GM12878 (cell line): ENCODE data around the gene ECM1. TPM values are rescaled to one million over a fixed set of nuclear protein-coding genes. Genes with fewer than 3 reads are reported as not detected.

Experiments
- ATAC-seq: fragments of 200-7000 bp; cut with Tn5 transposase; 3 replicates; pipeline ENCODE4 v1.9.1; 2020; ENCODE audit warnings: mild to moderate bottlenecking, moderate library complexity
- BruUV-seq: library from RNA; stranded (reverse); fragments of 400-500 nt; replicated peaks from 2 replicates; lab custom pipeline; 2021; lab: Mats Ljungman, UMichigan
- CTCF ChIA-PET: fragments of 300-600 bp; sonication (Branson Sonifier 250); formaldehyde crosslinking; extraction: SDS; loops from one replicate; lab custom pipeline; 2021; ENCODE audit warnings: inconsistent platforms; lab: Yijun Ruan, JAX
- POLR2A ChIA-PET: fragments of 350-600 bp; formaldehyde crosslinking; extraction: SDS; loops from one replicate; lab custom pipeline; 2021; ENCODE audit warnings: inconsistent platforms; lab: Charles Lee
- RAD21 ChIA-PET: fragments of 300-600 bp; sonication (Branson Sonifier 250); formaldehyde crosslinking; loops from one replicate; lab custom pipeline; 2023; ENCODE audit warnings: antibody characterized with exemption; ENCODE audit not compliant: unreplicated experiment; lab: Charles Lee
- SMC1A ChIA-PET: fragments of 300-600 bp; sonication (Branson Sonifier 250); formaldehyde crosslinking; loops from one replicate; lab custom pipeline; 2023; ENCODE audit not compliant: unreplicated experiment, uncharacterized antibody; lab: Charles Lee
- DNase-seq: peaks from one replicate; pipeline ENCODE4 v3.0.0-alpha.2; 2011; ENCODE audit warnings: low read depth, low spot score
- FAIRE-seq: peaks from 3 replicates; lab custom pipeline; 2011; peaks lifted over from hg19 to GRCh38; lab: Jason Lieb, UNC
- H2AFZ ChIP-seq: 2 replicates; pipeline ENCODE4 v1.6.0; 2011; ENCODE audit warnings: low read depth, low read length, control low read depth; ENCODE audit not compliant: control insufficient read depth
- H3K27ac ChIP-seq: 2 replicates; pipeline ENCODE4 v1.5.1; 2011; ENCODE audit warnings: control low read depth; ENCODE audit not compliant: control insufficient read depth, insufficient read depth
- H3K27me3 ChIP-seq, 2 experiments: replicated peaks in 1 of 2; 2 replicates each; pipeline versions ENCODE4 v1.6.0 to v1.6.1; 2011; ENCODE audit warnings: low read length in 1 of 2; ENCODE audit not compliant: control insufficient read depth in 2 of 2, insufficient read depth in 2 of 2
- H3K36me3 ChIP-seq, 2 experiments: 2 replicates each; pipeline ENCODE4 v1.5.1; 2011; ENCODE audit warnings: low read length in 1 of 2; ENCODE audit not compliant: control insufficient read depth in 2 of 2, insufficient read depth in 2 of 2
- H3K4me1 ChIP-seq: 2 replicates; pipeline ENCODE4 v1.6.1; 2011; ENCODE audit warnings: mild to moderate bottlenecking, low read length, moderate library complexity, mixed read lengths; ENCODE audit not compliant: control insufficient read depth, insufficient read depth
- H3K4me2 ChIP-seq: 2 replicates; pipeline ENCODE4 v1.6.0; 2011; ENCODE audit warnings: control low read depth; ENCODE audit not compliant: control insufficient read depth, insufficient read depth
- H3K4me3 ChIP-seq: fragments of 200-600 bp; sonication (generic); 2 replicates; pipeline ENCODE4 v1.5.1; 2016
- H3K79me2 ChIP-seq: 2 replicates; pipeline ENCODE4 v1.6.0; 2011; ENCODE audit warnings: low read length; ENCODE audit not compliant: control insufficient read depth, insufficient read depth
- H3K9ac ChIP-seq: 2 replicates; pipeline ENCODE4 v1.8.0; 2011; ENCODE audit warnings: low read length, control low read depth, mixed read lengths; ENCODE audit not compliant: control insufficient read depth, insufficient read depth
- H3K9me3 ChIP-seq: replicated peaks from 3 replicates; pipeline ENCODE4 v1.5.1; 2011; ENCODE audit warnings: mild to moderate bottlenecking, low read length; ENCODE audit not compliant: control insufficient read depth, insufficient read depth
- H4K20me1 ChIP-seq: 2 replicates; pipeline ENCODE4 v1.6.0; 2011; ENCODE audit not compliant: control insufficient read depth, insufficient read depth
- ASH2L ChIP-seq: fragments of 300-600, 200-600 bp; sonication (generic); IDR thresholded peaks from 2 replicates; pipeline ENCODE4 v1.6.1; 2017; ENCODE audit warnings: low read depth, mild to moderate bottlenecking, borderline replicate concordance
- CBX3 ChIP-seq: fragments of 200-600 bp; sonication (generic); IDR thresholded peaks from 2 replicates; pipeline ENCODE4 v1.6.1; 2016; ENCODE audit warnings: low read depth, borderline replicate concordance
- FOS ChIP-seq: IDR thresholded peaks from 3 replicates; pipeline ENCODE4 v1.6.1; 2011; ENCODE audit warnings: borderline replicate concordance; ENCODE audit not compliant: insufficient read length; ENCODE audit errors: extremely low read depth
- HCFC1 ChIP-seq: fragments of 150-350 bp; IDR thresholded peaks from 2 replicates; pipeline ENCODE4 v1.6.1; 2014; ENCODE audit warnings: low read length
- NFYB ChIP-seq: IDR thresholded peaks from 2 replicates; pipeline ENCODE4 v1.6.1; 2011; ENCODE audit warnings: low read depth, mild to moderate bottlenecking, low read length, improper control_type of control experiment, moderate library complexity; ENCODE audit not compliant: insufficient read depth
- RAD51 ChIP-seq: fragments of 450-650 bp; IDR thresholded peaks from 2 replicates; pipeline ENCODE4 v1.6.1; 2016; ENCODE audit warnings: moderate library complexity, mild to moderate bottlenecking, inconsistent platforms
- RCOR1 ChIP-seq: conservative IDR thresholded peaks from 2 replicates; pipeline ENCODE4 v1.6.1; 2012; ENCODE audit warnings: low read depth, low read length, improper control_type of control experiment
- RUNX3 ChIP-seq: IDR thresholded peaks from 2 replicates; pipeline ENCODE4 v1.6.1; 2012; ENCODE audit warnings: low read length, inconsistent platforms
- SIN3A ChIP-seq: IDR thresholded peaks from 2 replicates; pipeline ENCODE4 v1.6.1; 2012; ENCODE audit warnings: low read depth, low read length, improper control_type of control experiment
- SMAD5 ChIP-seq: IDR thresholded peaks from 2 replicates; pipeline ENCODE4 v1.6.1; 2016; ENCODE audit warnings: antibody characterized with exemption, low read depth
- SPI1 ChIP-seq: IDR thresholded peaks from 2 replicates; pipeline ENCODE4 v1.6.1; 2011; ENCODE audit warnings: low read depth, mild to moderate bottlenecking, low read length, moderate library complexity, borderline replicate concordance; ENCODE audit not compliant: insufficient read depth
- TCF12 ChIP-seq: IDR thresholded peaks from 2 replicates; pipeline ENCODE4 v1.6.1; 2011; ENCODE audit warnings: low read depth, mild to moderate bottlenecking, low read length
- ZNF384 ChIP-seq: IDR thresholded peaks from 2 replicates; pipeline ENCODE4 v1.6.1; 2012; ENCODE audit warnings: low read depth, mild to moderate bottlenecking, low read length, improper control_type of control experiment, borderline replicate concordance
- WGBS: methylation state at CpG from one replicate; pipeline ENCODE4 v1.1.6; 2016; ENCODE audit warnings: low lambda C conversion rate; ENCODE audit not compliant: insufficient replicate concordance, insufficient coverage; ENCODE audit errors: missing lambda C conversion rate; 5-methylcytosine and 5-hydroxymethylcytosine counted together
- in situ Hi-C: fragments of 300-500 bp; cut with MboI; formaldehyde crosslinking; loops from 9 replicates; pipeline ENCODE4 v1.14.3; 2018; ENCODE audit warnings: mixed read lengths
- intact Hi-C: fragments of 100-400 bp; cut with micrococcal nuclease; formaldehyde crosslinking; loops from one replicate; pipeline ENCODE4 v1.14.2; 2022; ENCODE audit not compliant: unreplicated experiment
- polyA plus RNA-seq, 11 experiments: library from polyadenylated mRNA; depleted of rRNA in 4 of 11; unstranded in 6 of 11; stranded (reverse) in 5 of 11; fragments of >200 nt; fragmentation: Nextera tagmentation in 4 of 11; fragmentation: Illumina TruSeq in 1 of 11; extraction: Ambion mirVana in 4 of 11; extraction: Trizol in 1 of 11; gene quantifications; 1 replicate in 1 of 11; 2 replicates in 10 of 11; pipeline versions ENCODE4 v1.2.1 to v1.2.3, GENCODE V29; 2011 to 2016; ENCODE audit warnings: inconsistent platforms in 2 of 11, missing spikeins in 2 of 11, low read depth in 1 of 11
- total RNA-seq, 4 experiments: library from RNA; depleted of rRNA in 3 of 4; stranded (reverse); fragments of >200 nt in 3 of 4; fragmentation: Illumina TruSeq in 1 of 4; extraction: Trizol in 1 of 4; gene quantifications; 2 replicates each; pipeline versions ENCODE4 v1.2.1 to v1.2.3, GENCODE V29; 2013 to 2021
- TF ChIP-seq, protein P1 (sequence below): fragments of 450-650 bp; IDR thresholded peaks from 2 replicates; pipeline ENCODE4 v1.6.1; 2017; ENCODE audit warnings: borderline replicate concordance
- TF ChIP-seq, protein P2 (sequence below): IDR thresholded peaks from 2 replicates; pipeline ENCODE4 v1.6.1; 2012; ENCODE audit warnings: improper control_type of control experiment, low read depth, low read length; ENCODE audit not compliant: insufficient replicate concordance
- TF ChIP-seq, protein P3 (sequence below): IDR thresholded peaks from 2 replicates; pipeline ENCODE4 v1.6.1; 2011; ENCODE audit warnings: low read depth, low read length, improper control_type of control experiment, borderline replicate concordance

Gene ECM1
- total and polyA plus RNA-seq, 10 of the 15 experiments (the other 5 are each of a cell fraction or from before 2014, with no cell fraction given): 0.06 to 1.3 (median 0.60) TPM

DNA sequence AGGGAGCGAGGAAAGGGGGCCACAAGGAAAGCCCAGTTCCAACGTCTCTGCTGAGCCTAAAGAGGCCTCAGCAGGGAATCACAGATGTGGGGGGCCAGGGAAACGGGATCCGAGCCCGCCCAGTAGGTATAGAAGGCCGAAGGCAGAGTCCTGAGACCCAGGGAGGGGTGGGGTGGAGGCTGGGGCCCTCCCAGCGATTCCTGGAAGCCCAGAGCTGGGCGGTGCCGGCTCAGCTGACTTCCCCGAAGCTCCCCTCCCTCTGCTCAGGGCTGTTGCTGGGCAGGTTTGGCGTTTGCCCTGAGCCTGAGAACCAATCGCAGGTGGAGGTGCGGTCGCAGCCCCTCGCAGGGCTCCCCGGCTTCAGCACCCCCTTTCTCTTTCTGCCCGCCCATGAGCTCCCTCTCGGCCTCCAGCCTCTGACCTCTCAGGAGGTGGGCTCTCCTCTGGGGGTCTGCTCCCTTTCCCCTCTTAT is 54.1 kb downstream of the ECM1 start:
- Histone ChIP-seq H4K20me1 (no peaks in the 10 kb centered on the region), H3K4me2 (peak overlapping the region; percentile 97), H3K27ac (peak overlapping the region; percentile 98), H3K79me2 (peaks cover 43% of the 10 kb centered on the region), H3K27me3 (no peaks in the 10 kb centered on the region), H2AFZ (peak overlapping the region; percentile 42; the same call in 1 of the 2 replicates), H3K36me3 (no peaks in the 10 kb centered on the region), H3K9me3 (no peaks in the 10 kb centered on the region), H3K4me1 (peaks cover 42% of the 10 kb centered on the region), H3K4me3 (peak overlapping the region; percentile 80), H3K9ac (peak overlapping the region; percentile 98)
- BruUV-seq: no TSS peak
- RAD21 ChIA-PET: interaction anchor here (0.6 to 12.1 kb wide), 15 partner anchors 15 to 496 kb away, joined by 3 to 387 read pairs (median 9); partner anchors contain the start of genes CTSS, ENSA, FALEC and GOLPH3L
- CTCF ChIA-PET: interaction anchor here (1.2 to 13.7 kb wide), 14 partner anchors 14 to 434 kb away, joined by 4 to 390 read pairs (median 8); partner anchors contain the start of genes CTSS, ENSA, GOLPH3L and MCL1
- FAIRE-seq: peak; percentile 79
- in situ Hi-C loops: no loop called here
- SMC1A ChIA-PET: interaction anchor here (0.9 to 12.5 kb wide), 7 partner anchors 14 to 360 kb away, joined by 3 to 388 read pairs (median 6); partner anchors contain the start of genes ENSA and MCL1
- no peak for DNase-seq
- 0% methylated on average over 13 of the region's 18 CpGs for WGBS
- POLR2A ChIA-PET: interaction anchor here (0.6 to 11.4 kb wide), 7 partner anchors 8 to 67 kb away, joined by 3 to 324 read pairs (median 41); partner anchors contain the start of genes ENSA and MCL1
- intact Hi-C loops: loop anchor here (1.0 to 5.0 kb wide), 9 partner anchors 17 to 415 kb away; partner anchors contain the start of genes CTSS, ENSA, GOLPH3L and MCL1
- ATAC-seq: peak; percentile 64
- peak; percentile 43; the same call in 1 of the 2 replicates for TF ChIP-seq RAD51
- TF ChIP-seq, protein P1, sequence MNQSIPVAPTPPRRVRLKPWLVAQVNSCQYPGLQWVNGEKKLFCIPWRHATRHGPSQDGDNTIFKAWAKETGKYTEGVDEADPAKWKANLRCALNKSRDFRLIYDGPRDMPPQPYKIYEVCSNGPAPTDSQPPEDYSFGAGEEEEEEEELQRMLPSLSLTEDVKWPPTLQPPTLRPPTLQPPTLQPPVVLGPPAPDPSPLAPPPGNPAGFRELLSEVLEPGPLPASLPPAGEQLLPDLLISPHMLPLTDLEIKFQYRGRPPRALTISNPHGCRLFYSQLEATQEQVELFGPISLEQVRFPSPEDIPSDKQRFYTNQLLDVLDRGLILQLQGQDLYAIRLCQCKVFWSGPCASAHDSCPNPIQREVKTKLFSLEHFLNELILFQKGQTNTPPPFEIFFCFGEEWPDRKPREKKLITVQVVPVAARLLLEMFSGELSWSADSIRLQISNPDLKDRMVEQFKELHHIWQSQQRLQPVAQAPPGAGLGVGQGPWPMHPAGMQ: no peak
- TF ChIP-seq RUNX3: no peak
- no peak; the same call in 1 of the 2 replicates for TF ChIP-seq ASH2L
- TF ChIP-seq, protein P2, sequence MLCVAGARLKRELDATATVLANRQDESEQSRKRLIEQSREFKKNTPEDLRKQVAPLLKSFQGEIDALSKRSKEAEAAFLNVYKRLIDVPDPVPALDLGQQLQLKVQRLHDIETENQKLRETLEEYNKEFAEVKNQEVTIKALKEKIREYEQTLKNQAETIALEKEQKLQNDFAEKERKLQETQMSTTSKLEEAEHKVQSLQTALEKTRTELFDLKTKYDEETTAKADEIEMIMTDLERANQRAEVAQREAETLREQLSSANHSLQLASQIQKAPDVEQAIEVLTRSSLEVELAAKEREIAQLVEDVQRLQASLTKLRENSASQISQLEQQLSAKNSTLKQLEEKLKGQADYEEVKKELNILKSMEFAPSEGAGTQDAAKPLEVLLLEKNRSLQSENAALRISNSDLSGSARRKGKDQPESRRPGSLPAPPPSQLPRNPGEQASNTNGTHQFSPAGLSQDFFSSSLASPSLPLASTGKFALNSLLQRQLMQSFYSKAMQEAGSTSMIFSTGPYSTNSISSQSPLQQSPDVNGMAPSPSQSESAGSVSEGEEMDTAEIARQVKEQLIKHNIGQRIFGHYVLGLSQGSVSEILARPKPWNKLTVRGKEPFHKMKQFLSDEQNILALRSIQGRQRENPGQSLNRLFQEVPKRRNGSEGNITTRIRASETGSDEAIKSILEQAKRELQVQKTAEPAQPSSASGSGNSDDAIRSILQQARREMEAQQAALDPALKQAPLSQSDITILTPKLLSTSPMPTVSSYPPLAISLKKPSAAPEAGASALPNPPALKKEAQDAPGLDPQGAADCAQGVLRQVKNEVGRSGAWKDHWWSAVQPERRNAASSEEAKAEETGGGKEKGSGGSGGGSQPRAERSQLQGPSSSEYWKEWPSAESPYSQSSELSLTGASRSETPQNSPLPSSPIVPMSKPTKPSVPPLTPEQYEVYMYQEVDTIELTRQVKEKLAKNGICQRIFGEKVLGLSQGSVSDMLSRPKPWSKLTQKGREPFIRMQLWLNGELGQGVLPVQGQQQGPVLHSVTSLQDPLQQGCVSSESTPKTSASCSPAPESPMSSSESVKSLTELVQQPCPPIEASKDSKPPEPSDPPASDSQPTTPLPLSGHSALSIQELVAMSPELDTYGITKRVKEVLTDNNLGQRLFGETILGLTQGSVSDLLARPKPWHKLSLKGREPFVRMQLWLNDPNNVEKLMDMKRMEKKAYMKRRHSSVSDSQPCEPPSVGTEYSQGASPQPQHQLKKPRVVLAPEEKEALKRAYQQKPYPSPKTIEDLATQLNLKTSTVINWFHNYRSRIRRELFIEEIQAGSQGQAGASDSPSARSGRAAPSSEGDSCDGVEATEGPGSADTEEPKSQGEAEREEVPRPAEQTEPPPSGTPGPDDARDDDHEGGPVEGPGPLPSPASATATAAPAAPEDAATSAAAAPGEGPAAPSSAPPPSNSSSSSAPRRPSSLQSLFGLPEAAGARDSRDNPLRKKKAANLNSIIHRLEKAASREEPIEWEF: no peak
- TF ChIP-seq ZNF384: no peak
- TF ChIP-seq SPI1: no peak
- no peak for TF ChIP-seq CBX3
- 0 out of 2 replicates have a peak, but pooled peaks have one; percentile 1 for TF ChIP-seq SMAD5
- no peak for TF ChIP-seq HCFC1
- TF ChIP-seq RCOR1: no peak
- TF ChIP-seq SIN3A: no peak
- no peak for TF ChIP-seq FOS
- peak; percentile 75; the same call in 1 of the 2 replicates for TF ChIP-seq NFYB
- TF ChIP-seq TCF12: peak; percentile 25; the same call in 1 of the 2 replicates
- TF ChIP-seq, protein P3, sequence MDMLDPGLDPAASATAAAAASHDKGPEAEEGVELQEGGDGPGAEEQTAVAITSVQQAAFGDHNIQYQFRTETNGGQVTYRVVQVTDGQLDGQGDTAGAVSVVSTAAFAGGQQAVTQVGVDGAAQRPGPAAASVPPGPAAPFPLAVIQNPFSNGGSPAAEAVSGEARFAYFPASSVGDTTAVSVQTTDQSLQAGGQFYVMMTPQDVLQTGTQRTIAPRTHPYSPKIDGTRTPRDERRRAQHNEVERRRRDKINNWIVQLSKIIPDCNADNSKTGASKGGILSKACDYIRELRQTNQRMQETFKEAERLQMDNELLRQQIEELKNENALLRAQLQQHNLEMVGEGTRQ: peak; percentile 30; the same call in 1 of the 2 replicates
